ENCODE data around the gene DLGAP1.

DLGAP1 gene

GRCh38 chr18:3867236-3867635 is 587.9 kb downstream of the DLGAP1 start:
- H3K4me3 Mint-ChIP-seq, result no peak overlapping the region
- H3K27me3 Mint-ChIP-seq, result peaks cover 13% of the 10 kb centered on the region
- no peaks in the 10 kb centered on the region for H3K9me3 Mint-ChIP-seq (ENCODE audit: low read depth)
- no peak overlapping the region for H3K27ac Mint-ChIP-seq
- H3K36me3 Mint-ChIP-seq, result no peaks in the 10 kb centered on the region
- H3K4me1 Mint-ChIP-seq (ENCODE audit: low read depth), result no peaks in the 10 kb centered on the region

- Mint-ChIP-seq H3K27ac (no peak overlapping the region), H3K4me1 (ENCODE audit: low read depth) (no peaks in the 10 kb centered on the region), H3K4me3 (no peak overlapping the region), H3K36me3 (no peaks in the 10 kb centered on the region), H3K9me3 (ENCODE audit: low read depth) (no peaks in the 10 kb centered on the region), H3K27me3 (peaks cover 3% of the 10 kb centered on the region)
Observed at GRCh38 chr18:3864669-3865298, 590.3 kb downstream of the DLGAP1 start.

GRCh38 chr18:3863593-3863992 is 591.5 kb downstream of the DLGAP1 start:
- Mint-ChIP-seq H3K4me1 (ENCODE audit: low read depth) (no peaks in the 10 kb centered on the region), H3K36me3 (no peaks in the 10 kb centered on the region), H3K9me3 (ENCODE audit: low read depth) (no peaks in the 10 kb centered on the region), H3K27ac (no peak overlapping the region), H3K4me3 (no peak overlapping the region), H3K27me3 (peaks cover 1% of the 10 kb centered on the region)

GRCh38 chr18:3863006-3863405 is 592.1 kb downstream of the DLGAP1 start:
- Mint-ChIP-seq H3K36me3 (no peaks in the 10 kb centered on the region), H3K27ac (no peak overlapping the region), H3K27me3 (peaks cover 1% of the 10 kb centered on the region), H3K4me1 (ENCODE audit: low read depth) (no peaks in the 10 kb centered on the region), H3K4me3 (no peak overlapping the region), H3K9me3 (ENCODE audit: low read depth) (no peaks in the 10 kb centered on the region)

GRCh38 chr18:3861495-3861894 is 593.6 kb downstream of the DLGAP1 start:
- no peaks in the 10 kb centered on the region for H3K9me3 Mint-ChIP-seq (ENCODE audit: low read depth)
- H3K27ac Mint-ChIP-seq, result no peak overlapping the region
- no peaks in the 10 kb centered on the region for H3K4me1 Mint-ChIP-seq (ENCODE audit: low read depth)
- no peak overlapping the region for H3K4me3 Mint-ChIP-seq
- no peaks in the 10 kb centered on the region for H3K36me3 Mint-ChIP-seq
- peaks cover 3% of the 10 kb centered on the region for H3K27me3 Mint-ChIP-seq

- H3K4me1 Mint-ChIP-seq (ENCODE audit: low read depth), result no peaks in the 10 kb centered on the region
- H3K4me3 Mint-ChIP-seq, result no peak overlapping the region
- peaks cover 4% of the 10 kb centered on the region for H3K9me3 Mint-ChIP-seq (ENCODE audit: low read depth)
- no peaks in the 10 kb centered on the region for H3K36me3 Mint-ChIP-seq
- peaks cover 9% of the 10 kb centered on the region for H3K27me3 Mint-ChIP-seq
- H3K27ac Mint-ChIP-seq, result no peak overlapping the region
Observed at GRCh38 chr18:3857544-3857943, 597.6 kb downstream of the DLGAP1 start.

- Mint-ChIP-seq H3K4me3 (no peak overlapping the region), H3K9me3 (ENCODE audit: low read depth) (peaks cover 8% of the 10 kb centered on the region), H3K27me3 (peaks cover 9% of the 10 kb centered on the region), H3K4me1 (ENCODE audit: low read depth) (no peaks in the 10 kb centered on the region), H3K36me3 (no peaks in the 10 kb centered on the region), H3K27ac (no peak overlapping the region)
Observed at GRCh38 chr18:3855966-3856365, 599.1 kb downstream of the DLGAP1 start.

GRCh38 chr18:3852321-3852720 is 602.8 kb downstream of the DLGAP1 start:
- Mint-ChIP-seq H3K27me3 (peaks cover 10% of the 10 kb centered on the region), H3K36me3 (no peaks in the 10 kb centered on the region), H3K27ac (no peak overlapping the region), H3K4me3 (no peak overlapping the region), H3K9me3 (ENCODE audit: low read depth) (peaks cover 8% of the 10 kb centered on the region), H3K4me1 (ENCODE audit: low read depth) (no peaks in the 10 kb centered on the region)

GRCh38 chr18:3851159-3851558 is 603.9 kb downstream of the DLGAP1 start:
- H3K4me3 Mint-ChIP-seq, result no peak overlapping the region
- peaks cover 11% of the 10 kb centered on the region for H3K27me3 Mint-ChIP-seq
- H3K36me3 Mint-ChIP-seq, result no peaks in the 10 kb centered on the region
- peaks cover 8% of the 10 kb centered on the region for H3K9me3 Mint-ChIP-seq (ENCODE audit: low read depth)
- H3K27ac Mint-ChIP-seq, result no peak overlapping the region
- H3K4me1 Mint-ChIP-seq (ENCODE audit: low read depth), result no peaks in the 10 kb centered on the region

- H3K4me3 Mint-ChIP-seq, result no peak overlapping the region
- H3K4me1 Mint-ChIP-seq (ENCODE audit: low read depth), result no peaks in the 10 kb centered on the region
- H3K9me3 Mint-ChIP-seq (ENCODE audit: low read depth), result peaks cover 4% of the 10 kb centered on the region
- no peaks in the 10 kb centered on the region for H3K36me3 Mint-ChIP-seq
- peaks cover 6% of the 10 kb centered on the region for H3K27me3 Mint-ChIP-seq
- no peak overlapping the region for H3K27ac Mint-ChIP-seq
Observed at GRCh38 chr18:3848316-3848715, 606.8 kb downstream of the DLGAP1 start.

GRCh38 chr18:3845161-3845560 is 609.9 kb downstream of the DLGAP1 start:
- Mint-ChIP-seq H3K36me3 (no peaks in the 10 kb centered on the region), H3K9me3 (ENCODE audit: low read depth) (no peaks in the 10 kb centered on the region), H3K27me3 (peaks cover 12% of the 10 kb centered on the region), H3K4me1 (ENCODE audit: low read depth) (no peaks in the 10 kb centered on the region), H3K27ac (no peak overlapping the region), H3K4me3 (no peak overlapping the region)

GRCh38 chr18:3842844-3843243 is 612.3 kb downstream of the DLGAP1 start:
- H3K4me3 Mint-ChIP-seq, result no peak overlapping the region
- H3K27me3 Mint-ChIP-seq, result peaks cover 12% of the 10 kb centered on the region
- H3K36me3 Mint-ChIP-seq, result no peaks in the 10 kb centered on the region
- no peaks in the 10 kb centered on the region for H3K4me1 Mint-ChIP-seq (ENCODE audit: low read depth)
- no peak overlapping the region for H3K27ac Mint-ChIP-seq
- H3K9me3 Mint-ChIP-seq (ENCODE audit: low read depth), result no peaks in the 10 kb centered on the region

GRCh38 chr18:3840766-3841165 is 614.3 kb downstream of the DLGAP1 start:
- Mint-ChIP-seq H3K27ac (no peak overlapping the region), H3K4me1 (ENCODE audit: low read depth) (no peaks in the 10 kb centered on the region), H3K27me3 (peaks cover 7% of the 10 kb centered on the region), H3K36me3 (no peaks in the 10 kb centered on the region), H3K9me3 (ENCODE audit: low read depth) (no peaks in the 10 kb centered on the region), H3K4me3 (no peak overlapping the region)

GRCh38 chr18:3839581-3839981 is 615.5 kb downstream of the DLGAP1 start:
- H3K9me3 Mint-ChIP-seq (ENCODE audit: low read depth), result no peaks in the 10 kb centered on the region
- H3K27ac Mint-ChIP-seq, result no peak overlapping the region
- peaks cover 9% of the 10 kb centered on the region for H3K27me3 Mint-ChIP-seq
- no peaks in the 10 kb centered on the region for H3K4me1 Mint-ChIP-seq (ENCODE audit: low read depth)
- no peaks in the 10 kb centered on the region for H3K36me3 Mint-ChIP-seq
- H3K4me3 Mint-ChIP-seq, result no peak overlapping the region

GRCh38 chr18:3836483-3837335 is 618.4 kb downstream of the DLGAP1 start:
- H3K9me3 Mint-ChIP-seq (ENCODE audit: low read depth), result no peaks in the 10 kb centered on the region
- H3K36me3 Mint-ChIP-seq, result no peaks in the 10 kb centered on the region
- H3K27ac Mint-ChIP-seq, result no peak overlapping the region
- no peaks in the 10 kb centered on the region for H3K4me1 Mint-ChIP-seq (ENCODE audit: low read depth)
- H3K27me3 Mint-ChIP-seq, result peaks cover 6% of the 10 kb centered on the region
- no peak overlapping the region for H3K4me3 Mint-ChIP-seq
